Neuronal stem cell (in vitro differentiated cells): ENCODE measurements around the gene NUDT15.
"Not testable (repeated sequence)": the region's sequence is repeated elsewhere in the genome, so short reads cannot be mapped to it uniquely, and the experiment has no call there.

Experiments used
- DNase-seq: peaks from one replicate; pipeline ENCODE4 v3.0.0-alpha.2; 2013; ENCODE audit warnings: low spot score
- H2AFZ ChIP-seq: one replicate; pipeline ENCODE4 v1.6.1; 2013; ENCODE audit warnings: mild to moderate bottlenecking, low read length, inconsistent platforms
- H2AK5ac ChIP-seq: 2 replicates; pipeline ENCODE4 v1.6.1; 2013; ENCODE audit warnings: low read depth, mild to moderate bottlenecking, inconsistent platforms, low read length, moderate library complexity, mixed read lengths
- H2BK120ac ChIP-seq: 2 replicates; pipeline ENCODE4 v1.6.1; 2013; ENCODE audit warnings: low read depth, mild to moderate bottlenecking, inconsistent platforms, low read length, moderate library complexity, mixed read lengths
- H2BK12ac ChIP-seq: one replicate; pipeline ENCODE4 v1.6.1; 2013; ENCODE audit warnings: low read length, inconsistent platforms
- H2BK15ac ChIP-seq: 2 replicates; pipeline ENCODE4 v1.6.1; 2013; ENCODE audit warnings: mild to moderate bottlenecking, low read length, inconsistent platforms, mixed read lengths
- H2BK5ac ChIP-seq: one replicate; pipeline ENCODE4 v1.6.1; 2013; ENCODE audit warnings: inconsistent platforms, mild to moderate bottlenecking, low read length, moderate library complexity
- H3K14ac ChIP-seq: one replicate; pipeline ENCODE4 v1.6.1; 2013; ENCODE audit warnings: low read length, inconsistent platforms
- H3K18ac ChIP-seq: 2 replicates; pipeline ENCODE4 v1.6.1; 2013; ENCODE audit warnings: low read length, inconsistent platforms
- H3K23ac ChIP-seq: 2 replicates; pipeline ENCODE4 v1.6.1; 2013; ENCODE audit warnings: low read depth, mild to moderate bottlenecking, mixed read lengths, low read length, inconsistent platforms; ENCODE audit not compliant: poor library complexity
- H3K27ac ChIP-seq: replicated peaks from 3 replicates; pipeline ENCODE4 v1.5.1; 2013; ENCODE audit warnings: low read length, inconsistent platforms
- H3K27me3 ChIP-seq, 3 experiments: 2 replicates each; pipeline ENCODE4 v1.6.1; 2013; ENCODE audit warnings: low read length in 3 of 3, mild to moderate bottlenecking in 2 of 3, inconsistent platforms in 1 of 3, low read depth in 1 of 3, mixed read lengths in 1 of 3, moderate library complexity in 1 of 3; ENCODE audit not compliant: control insufficient read depth in 3 of 3, insufficient read depth in 3 of 3
- H3K36me3 ChIP-seq, 2 donors: replicated peaks in 1 of 2; 2 replicates each; pipeline ENCODE4 v1.6.1; 2013; ENCODE audit warnings: low read length in 2 of 2; ENCODE audit not compliant: control insufficient read depth in 2 of 2, insufficient read depth in 2 of 2
- H3K4ac ChIP-seq: 2 replicates; pipeline ENCODE4 v1.6.1; 2013; ENCODE audit warnings: inconsistent platforms, mild to moderate bottlenecking, low read length, moderate library complexity
- H3K4me1 ChIP-seq, 2 donors: 1 replicate in 1 of 2; 2 replicates in 1 of 2; pipeline ENCODE4 v1.6.1; 2013; ENCODE audit warnings: low read length in 2 of 2, low read depth in 1 of 2; ENCODE audit not compliant: control insufficient read depth in 2 of 2, insufficient read depth in 1 of 2
- H3K4me2 ChIP-seq: one replicate; pipeline ENCODE4 v1.6.1; 2013; ENCODE audit warnings: mild to moderate bottlenecking, low read length, inconsistent platforms; ENCODE audit not compliant: insufficient read depth, poor library complexity, severe bottlenecking
- H3K4me3 ChIP-seq, 2 donors: 2 replicates each; pipeline ENCODE4 v1.5.1; 2013; ENCODE audit warnings: low read length in 2 of 2, mild to moderate bottlenecking in 2 of 2, inconsistent platforms in 1 of 2, moderate library complexity in 1 of 2
- H3K79me1 ChIP-seq: one replicate; pipeline ENCODE4 v1.6.1; 2013; ENCODE audit warnings: low read depth, mild to moderate bottlenecking, inconsistent platforms, low read length, moderate library complexity
- H3K9ac ChIP-seq: one replicate; pipeline ENCODE4 v1.6.1; 2013; ENCODE audit warnings: mild to moderate bottlenecking, low read depth, low read length, inconsistent platforms; ENCODE audit not compliant: poor library complexity
- H3K9me3 ChIP-seq, 2 donors: replicated peaks in 1 of 2; 2 replicates each; pipeline versions ENCODE3 to v1.6.1; 2013; ENCODE audit warnings: low read length in 2 of 2, mild to moderate bottlenecking in 2 of 2, inconsistent platforms in 1 of 2, low read depth in 1 of 2, mixed read lengths in 1 of 2, moderate library complexity in 1 of 2; ENCODE audit not compliant: control insufficient read depth in 2 of 2, insufficient read depth in 1 of 2
- H4K8ac ChIP-seq: one replicate; pipeline ENCODE4 v1.6.1; 2013; ENCODE audit warnings: low read depth, mild to moderate bottlenecking, inconsistent platforms, low read length, moderate library complexity
- H4K91ac ChIP-seq: one replicate; pipeline ENCODE4 v1.6.1; 2013; ENCODE audit warnings: low read length, low read depth, mild to moderate bottlenecking, inconsistent platforms; ENCODE audit not compliant: poor library complexity
- WGBS, 2 donors: extraction: QIAGEN DNeasy Blood & Tissue Kit; methylation state at CpG; one replicate each; pipeline ENCODE4 v1.1.7; 2013; ENCODE audit warnings: missing lambda C conversion rate in 2 of 2, mixed read lengths in 1 of 2; ENCODE audit not compliant: insufficient read length in 2 of 2, insufficient replicate concordance in 1 of 2; ENCODE audit errors: extremely low coverage in 2 of 2; 5-methylcytosine and 5-hydroxymethylcytosine counted together

Gene NUDT15

DNA sequence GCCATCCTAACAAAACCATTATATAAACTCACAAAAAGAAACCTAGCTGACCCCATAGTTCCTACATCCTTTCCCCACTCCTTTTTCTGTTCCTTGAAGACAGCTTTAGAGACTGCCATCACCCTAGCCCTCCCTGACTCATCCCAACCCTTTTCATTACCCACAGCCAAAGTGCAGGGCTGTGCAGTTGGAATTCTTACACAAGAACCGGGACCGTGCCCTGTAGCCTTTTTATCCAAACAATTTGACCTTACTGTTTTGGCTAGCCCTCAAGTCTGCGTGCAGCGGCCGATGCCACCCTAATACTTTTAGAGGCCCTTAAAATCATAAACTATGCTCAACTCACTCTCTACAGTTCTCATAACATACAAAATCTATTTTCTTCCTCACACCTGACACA is 22.4 kb downstream of the NUDT15 start:
- not testable (repeated sequence) for H2AFZ ChIP-seq, H3K27ac ChIP-seq, H3K14ac ChIP-seq, H2BK5ac ChIP-seq, H3K4me1 ChIP-seq, H3K18ac ChIP-seq, H4K91ac ChIP-seq, H3K9ac ChIP-seq, H2BK15ac ChIP-seq, H3K4me2 ChIP-seq, H4K8ac ChIP-seq, H3K4me3 ChIP-seq, H3K79me1 ChIP-seq, H2BK12ac ChIP-seq, H3K9me3 ChIP-seq, H2BK120ac ChIP-seq, H3K23ac ChIP-seq, H2AK5ac ChIP-seq, H3K27me3 ChIP-seq, H3K4ac ChIP-seq, DNase-seq
- WGBS, 2 donors = no CpG with 5 or more reads among the region's 5 CpGs
- H3K36me3 ChIP-seq = peaks cover 3 to 28% of the 10 kb centered on the region in 2 donors

DNA sequence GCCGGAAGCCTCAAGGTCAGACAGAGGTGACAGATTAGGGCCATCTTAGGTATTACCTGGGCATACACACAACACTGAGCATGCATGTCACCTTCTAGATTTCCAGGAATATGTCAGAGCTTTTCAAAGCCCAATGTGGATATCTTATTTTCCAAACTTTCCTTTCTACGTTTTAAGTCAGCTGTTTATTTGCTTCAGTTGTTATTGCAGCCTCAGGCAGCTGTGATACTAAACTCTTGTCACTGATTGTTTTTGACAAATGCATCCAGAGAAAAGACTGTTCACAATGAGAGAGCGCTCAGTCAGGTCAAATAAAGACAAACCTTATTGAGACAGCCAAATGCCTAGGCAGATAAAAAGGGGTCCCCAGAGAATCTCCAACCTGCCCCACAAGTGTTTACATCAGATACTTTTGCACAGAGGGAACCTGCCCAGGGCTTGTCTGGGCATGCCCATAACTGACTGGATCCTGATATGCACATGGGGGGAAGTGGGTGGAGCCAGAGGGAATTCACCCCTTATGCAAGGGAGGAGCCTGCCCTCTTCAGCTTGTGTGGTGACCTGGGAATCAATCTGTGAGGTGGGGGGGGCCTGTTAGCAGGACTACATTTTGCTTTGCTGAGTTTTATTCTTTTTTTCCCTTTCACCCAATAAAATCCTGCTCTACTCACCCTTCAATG is 28.9 kb downstream of the NUDT15 start:
- Histone ChIP-seq H3K9ac (no peak overlapping the region), H3K36me3 (peaks cover 14 to 85% of the 10 kb centered on the region in 2 donors), H2BK12ac (no peak overlapping the region), H3K18ac (no peak overlapping the region), H2AK5ac (no peak overlapping the region), H4K8ac (no peak overlapping the region), H3K79me1 (peaks cover 2% of the 10 kb centered on the region), H2AFZ (no peak overlapping the region), H3K4me2 (no peak overlapping the region), H2BK15ac (no peak overlapping the region), H4K91ac (no peak overlapping the region), H3K4me3 (no peak overlapping the region), H3K27me3 (no peaks in the 10 kb centered on the region), H2BK5ac (no peak overlapping the region), H3K23ac (no peak overlapping the region), H3K4ac (no peak overlapping the region), H3K14ac (no peak overlapping the region), H2BK120ac (no peak overlapping the region), H3K9me3 (peaks cover 26 to 64% of the 10 kb centered on the region in 2 donors), H3K4me1 (no peaks in the 10 kb centered on the region), H3K27ac (no peak overlapping the region)
- DNase-seq = no peak
- no CpG with 5 or more reads among the region's 3 CpGs for WGBS, 2 donors

DNA sequence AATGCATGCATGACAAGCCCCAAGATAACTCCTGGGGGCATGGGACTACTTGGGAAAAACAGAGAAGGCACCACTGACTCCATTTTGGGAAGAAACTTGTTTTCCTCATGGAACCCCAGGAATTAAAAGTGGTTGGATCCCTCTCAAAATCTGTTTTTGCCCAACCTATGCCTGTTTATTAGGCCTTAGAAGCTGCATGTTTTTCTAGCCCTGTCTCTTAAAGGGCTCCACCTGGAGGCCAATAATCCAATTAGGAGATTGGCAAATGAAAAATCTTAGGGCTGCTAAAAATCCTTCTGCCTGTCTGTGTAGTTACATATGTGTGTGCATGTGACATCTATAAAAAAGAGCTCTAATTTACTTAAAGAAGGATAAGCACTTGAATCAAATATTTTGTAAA is 30.5 kb downstream of the NUDT15 start:
- no peak for DNase-seq
- H3K4me2 ChIP-seq = no peak overlapping the region
- no peak overlapping the region for H2BK120ac ChIP-seq
- H2AFZ ChIP-seq = no peak overlapping the region
- no peak overlapping the region for H2BK12ac ChIP-seq
- peaks cover 39 to 79% of the 10 kb centered on the region in 2 donors for H3K9me3 ChIP-seq
- H3K14ac ChIP-seq = no peak overlapping the region
- peaks cover 22 to 95% of the 10 kb centered on the region in 2 donors for H3K36me3 ChIP-seq
- no peak overlapping the region for H3K4ac ChIP-seq
- H3K4me1 ChIP-seq = no peaks in the 10 kb centered on the region
- no peak overlapping the region for H4K8ac ChIP-seq
- no peak overlapping the region for H3K9ac ChIP-seq
- H3K23ac ChIP-seq = no peak overlapping the region
- H2AK5ac ChIP-seq = no peak overlapping the region
- H3K18ac ChIP-seq = no peak overlapping the region
- no peaks in the 10 kb centered on the region for H3K27me3 ChIP-seq
- H3K4me3 ChIP-seq = no peak overlapping the region
- no peak overlapping the region for H3K27ac ChIP-seq
- H2BK15ac ChIP-seq = no peak overlapping the region
- H3K79me1 ChIP-seq = peaks cover 2% of the 10 kb centered on the region
- no peak overlapping the region for H2BK5ac ChIP-seq
- H4K91ac ChIP-seq = no peak overlapping the region

DNA sequence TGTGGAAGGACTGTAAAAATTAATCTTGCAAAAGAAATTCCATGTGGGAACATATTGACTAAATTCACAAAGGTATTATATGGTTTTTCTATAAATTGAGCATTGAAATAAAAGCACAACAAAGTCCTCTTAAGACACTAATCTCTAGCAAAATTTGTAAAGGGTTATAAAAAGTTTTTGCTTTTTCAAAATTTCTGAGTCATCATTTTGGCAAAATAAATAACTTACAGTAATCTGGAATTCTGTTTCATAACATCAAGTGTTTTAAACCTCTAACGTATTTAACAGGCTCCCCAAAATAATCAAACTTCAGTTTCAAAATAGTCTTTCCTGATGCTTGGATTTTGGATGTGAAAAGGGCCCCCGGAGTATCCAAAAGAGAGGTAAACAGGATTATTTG is 31.4 kb downstream of the NUDT15 start:
- Histone ChIP-seq H2AFZ (no peak overlapping the region), H3K14ac (no peak overlapping the region), H3K18ac (no peak overlapping the region), H2BK15ac (no peak overlapping the region), H4K8ac (no peak overlapping the region), H2BK12ac (no peak overlapping the region), H4K91ac (no peak overlapping the region), H3K4ac (no peak overlapping the region), H2BK120ac (no peak overlapping the region), H3K79me1 (peaks cover 2% of the 10 kb centered on the region), H3K4me1 (no peaks in the 10 kb centered on the region), H3K27ac (no peak overlapping the region), H3K36me3 (peaks cover 25 to 97% of the 10 kb centered on the region in 2 donors), H3K4me2 (no peak overlapping the region), H3K4me3 (no peak overlapping the region), H2BK5ac (no peak overlapping the region), H3K23ac (no peak overlapping the region), H2AK5ac (no peak overlapping the region), H3K27me3 (no peaks in the 10 kb centered on the region), H3K9me3 (peaks cover 45 to 89% of the 10 kb centered on the region in 2 donors), H3K9ac (no peak overlapping the region)
- no CpG with 5 or more reads among the region's 2 CpGs for WGBS, 2 donors
- no peak for DNase-seq
